GM12891 (cell line): ENCODE data around the gene CCDC97.

Experiments
- DNase-seq: peaks from one replicate; pipeline ENCODE4 v3.0.0; 2011; ENCODE audit warnings: low spot score; ENCODE audit not compliant: insufficient read length
- FAIRE-seq: peaks from 2 replicates; lab custom pipeline; 2011; peaks lifted over from hg19 to GRCh38; lab: Jason Lieb, UNC
- PAX5 ChIP-seq: IDR thresholded peaks from 2 replicates; pipeline ENCODE4 v1.6.1; 2011; ENCODE audit warnings: low read length, moderate library complexity, mild to moderate bottlenecking; ENCODE audit not compliant: insufficient read depth, severe bottlenecking
- POLR2A ChIP-seq: IDR thresholded peaks from 2 replicates; pipeline ENCODE4 v1.6.1; 2011; ENCODE audit warnings: low read depth, low read length, control low read depth
- POLR2AphosphoS5 ChIP-seq: IDR thresholded peaks from 2 replicates; pipeline ENCODE4 v1.6.1; 2011; ENCODE audit warnings: low read depth, low read length, control low read depth
- POU2F2 ChIP-seq: IDR thresholded peaks from 2 replicates; pipeline ENCODE4 v1.6.1; 2011; ENCODE audit warnings: low read depth, mild to moderate bottlenecking, control low read depth, low read length, moderate library complexity
- SPI1 ChIP-seq: IDR thresholded peaks from 2 replicates; pipeline ENCODE4 v1.6.1; 2011; ENCODE audit warnings: low read depth, low read length, control low read depth
- TAF1 ChIP-seq: IDR thresholded peaks from 2 replicates; pipeline ENCODE4 v1.6.1; 2011; ENCODE audit warnings: low read depth, low read length, control low read depth

The CCDC97 gene

GRCh38 chr19:41307090-41307875 lies 2.7 kb upstream of the CCDC97 start:
- FAIRE-seq = no peak
- TF ChIP-seq POLR2A (no peak), SPI1 (peak; percentile 52; the same call in 1 of the 2 replicates), TAF1 (no peak), PAX5 (no peak), POU2F2 (no peak)
- no peak for DNase-seq

- TF ChIP-seq TAF1 = no peak
- no peak for TF ChIP-seq POU2F2
- no peak for TF ChIP-seq SPI1
- TF ChIP-seq POLR2AphosphoS5 = no peak
- no peak for FAIRE-seq
- DNase-seq = no peak
These were observed 2.0 kb upstream of the CCDC97 start for GRCh38 chr19:41307954-41308449.

- peak; percentile 88 for FAIRE-seq
These were observed 1.4 kb upstream of the CCDC97 start for GRCh38 chr19:41308450-41309179.

GRCh38 chr19:41309180-41310032 lies 566 bp upstream of the CCDC97 start:
- no peak for FAIRE-seq
- DNase-seq = no peak
- TF ChIP-seq POLR2AphosphoS5 = no peak
- no peak for TF ChIP-seq POLR2A
- TF ChIP-seq POU2F2 = no peak
- no peak for TF ChIP-seq PAX5
- TF ChIP-seq SPI1 = no peak

More at GRCh38 chr19:41308450-41309179, 1.4 kb upstream of the CCDC97 start:
- DNase-seq = no peak
- TF ChIP-seq POLR2A (peak; percentile 65), PAX5 (no peak), TAF1 (no peak), POU2F2 (peak; percentile 88; the same call in 1 of the 2 replicates), POLR2AphosphoS5 (peak; percentile 80), SPI1 (no peak)

- TF ChIP-seq POU2F2 (no peak), POLR2AphosphoS5 (no peak), PAX5 (no peak), POLR2A (no peak), TAF1 (no peak), SPI1 (no peak)
- DNase-seq (no peak), FAIRE-seq (no peak)
These were observed 1.1 kb downstream of the CCDC97 start for GRCh38 chr19:41311072-41311471.

- TF ChIP-seq SPI1 (no peak), POLR2A (no peak), POU2F2 (no peak), TAF1 (no peak), PAX5 (no peak), POLR2AphosphoS5 (no peak)
- DNase-seq = no peak
- FAIRE-seq = no peak
These were observed 1.6 kb downstream of the CCDC97 start for GRCh38 chr19:41311613-41312012.

GRCh38 chr19:41316306-41316920 lies 6.4 kb downstream of the CCDC97 start:
- DNase-seq (no peak), FAIRE-seq (no peak)
- TF ChIP-seq POLR2AphosphoS5 = no peak
- TF ChIP-seq SPI1 = no peak
- no peak for TF ChIP-seq POLR2A
- no peak for TF ChIP-seq TAF1
- TF ChIP-seq PAX5 = no peak
- no peak for TF ChIP-seq POU2F2

GRCh38 chr19:41318696-41319499 lies 8.9 kb downstream of the CCDC97 start:
- DNase-seq (no peak), FAIRE-seq (no peak)
- TF ChIP-seq POLR2A (no peak; the same call in 1 of the 2 replicates), POLR2AphosphoS5 (peak; percentile 66; the same call in 1 of the 2 replicates)
